Measurements from ENCODE around the gene MGAT4D. TPM values are rescaled to one million over a fixed set of nuclear protein-coding genes. Genes with fewer than 3 reads are reported as not detected.

MGAT4D gene
- total and polyA plus RNA-seq, 7 donors: not detected

- ATAC-seq (no peak), DNase-seq (no peak)
- intact Hi-C loops (cut with DNase I): no loop called here
- Histone ChIP-seq H3K4me1 (no peaks in the 10 kb centered on the region), H3K9me3 (no peaks in the 10 kb centered on the region), H3K27ac (no peak overlapping the region), H3K27me3 (ENCODE audit: insufficient read depth in 3 of 3, low read length in 2 of 3) (peaks cover 0 to 55% (median 10%) of the 10 kb centered on the region in 3 donors), H3K36me3 (ENCODE audit: insufficient read depth in 1 of 2, low read depth in 1 of 2) (no peaks in the 10 kb centered on the region), H3K4me3 (no peak overlapping the region)
- no peak for TF ChIP-seq CTCF (IDR thresholded peaks at IDR 0.05)
- whole genome bisulfite sequencing, 3 donors: 79 to 82% (median 80%) methylated on average over 11 of the region's 11 CpGs
Measured at GRCh38 chr4:140497405-140497746, 717 bp downstream of the MGAT4D start.

GRCh38 chr4:140485939-140486338 lies 12.2 kb downstream of the MGAT4D start:
- Histone ChIP-seq H3K4me1 (no peaks in the 10 kb centered on the region), H3K27me3 (ENCODE audit: insufficient read depth in 3 of 3, low read length in 2 of 3) (no peaks in the 10 kb centered on the region), H3K36me3 (ENCODE audit: insufficient read depth in 1 of 2, low read depth in 1 of 2) (no peaks in the 10 kb centered on the region), H3K27ac (no peak overlapping the region), H3K4me3 (no peak overlapping the region), H3K9me3 (peaks cover 9% of the 10 kb centered on the region)
- ATAC-seq (no peak), DNase-seq (no peak)
- intact Hi-C loops (cut with DNase I): no loop called here
- TF ChIP-seq CTCF (IDR thresholded peaks at IDR 0.05): no peak
- WGBS, 3 donors: 34 to 42% (median 35%) methylated on average over 1 of the region's 1 CpG

GRCh38 chr4:140483445-140483844 lies 14.6 kb downstream of the MGAT4D start:
- ATAC-seq (no peak), DNase-seq (no peak)
- no peak overlapping the region for H3K27ac ChIP-seq
- no peak for TF ChIP-seq CTCF (IDR thresholded peaks at IDR 0.05)
- H3K36me3 ChIP-seq (ENCODE audit: insufficient read depth in 1 of 2, low read depth in 1 of 2): no peaks in the 10 kb centered on the region
- H3K4me3 ChIP-seq: no peak overlapping the region
- H3K9me3 ChIP-seq: peaks cover 9% of the 10 kb centered on the region
- H3K4me1 ChIP-seq: no peaks in the 10 kb centered on the region
- 86 to 95% (median 87%) methylated on average over 4 of the region's 4 CpGs for WGBS, 3 donors
- H3K27me3 ChIP-seq (ENCODE audit: insufficient read depth in 3 of 3, low read length in 2 of 3): no peaks in the 10 kb centered on the region
- intact Hi-C loops (cut with DNase I): no loop called here

GRCh38 chr4:140472156-140472555 lies 25.9 kb downstream of the MGAT4D start:
- ATAC-seq (no peak), DNase-seq (no peak)
- no peak overlapping the region for H3K4me3 ChIP-seq
- H3K9me3 ChIP-seq: no peaks in the 10 kb centered on the region
- 69 to 75% (median 70%) methylated on average over 2 of the region's 2 CpGs for WGBS, 3 donors
- intact Hi-C loops (cut with DNase I): no loop called here
- peaks cover 0 to 5% (median 0%) of the 10 kb centered on the region in 3 donors for H3K27me3 ChIP-seq (ENCODE audit: insufficient read depth in 3 of 3, low read length in 2 of 3)
- TF ChIP-seq CTCF (IDR thresholded peaks at IDR 0.05): no peak
- H3K36me3 ChIP-seq (ENCODE audit: insufficient read depth in 1 of 2, low read depth in 1 of 2): no peaks in the 10 kb centered on the region
- no peaks in the 10 kb centered on the region for H3K4me1 ChIP-seq
- no peak overlapping the region for H3K27ac ChIP-seq

All from psoas muscle (tissue), 8 donors.